CD4-positive, alpha-beta T cell treated with Interferon gamma for 1 hour (primary cell): ENCODE results near the gene PLCB2.

Experiments
- DNase-seq: peaks from one replicate; pipeline ENCODE4 v3.0.0-alpha.2; 2020

PLCB2 gene

DNA sequence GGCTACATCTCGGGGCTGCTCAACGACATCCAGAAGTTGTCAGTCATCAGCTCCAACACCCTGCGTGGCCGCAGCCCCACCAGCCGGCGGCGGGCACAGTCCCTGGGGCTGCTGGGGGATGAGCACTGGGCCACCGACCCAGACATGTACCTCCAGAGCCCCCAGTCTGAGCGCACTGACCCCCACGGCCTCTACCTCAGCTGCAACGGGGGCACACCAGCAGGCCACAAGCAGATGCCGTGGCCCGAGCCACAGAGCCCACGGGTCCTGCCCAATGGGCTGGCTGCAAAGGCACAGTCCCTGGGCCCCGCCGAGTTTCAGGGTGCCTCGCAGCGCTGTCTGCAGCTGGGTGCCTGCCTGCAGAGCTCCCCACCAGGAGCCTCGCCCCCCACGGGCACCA is 41.9 kb downstream of the PLCB2 start:
- DNase-seq: no peak

DNA sequence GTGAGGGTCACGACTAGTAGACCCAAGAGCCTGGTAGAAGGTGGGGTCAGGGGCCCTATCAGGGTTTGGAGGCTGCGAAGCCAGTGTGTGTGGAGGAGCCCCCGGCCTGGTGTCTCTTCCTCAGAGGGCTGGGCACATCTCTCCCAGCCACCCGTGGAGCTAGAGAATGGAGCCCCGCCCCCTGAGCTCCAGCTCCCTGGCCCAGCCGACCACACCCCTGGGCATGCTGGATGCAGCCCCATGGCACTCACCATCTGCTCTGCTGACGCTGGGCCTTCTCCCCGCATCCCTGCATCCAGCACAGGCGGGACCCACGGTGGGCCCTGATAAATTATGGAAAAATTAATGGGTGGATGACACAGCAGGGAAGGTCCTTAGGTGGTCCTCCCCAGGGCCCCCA is 42.4 kb downstream of the PLCB2 start:
- DNase-seq: no peak

DNA sequence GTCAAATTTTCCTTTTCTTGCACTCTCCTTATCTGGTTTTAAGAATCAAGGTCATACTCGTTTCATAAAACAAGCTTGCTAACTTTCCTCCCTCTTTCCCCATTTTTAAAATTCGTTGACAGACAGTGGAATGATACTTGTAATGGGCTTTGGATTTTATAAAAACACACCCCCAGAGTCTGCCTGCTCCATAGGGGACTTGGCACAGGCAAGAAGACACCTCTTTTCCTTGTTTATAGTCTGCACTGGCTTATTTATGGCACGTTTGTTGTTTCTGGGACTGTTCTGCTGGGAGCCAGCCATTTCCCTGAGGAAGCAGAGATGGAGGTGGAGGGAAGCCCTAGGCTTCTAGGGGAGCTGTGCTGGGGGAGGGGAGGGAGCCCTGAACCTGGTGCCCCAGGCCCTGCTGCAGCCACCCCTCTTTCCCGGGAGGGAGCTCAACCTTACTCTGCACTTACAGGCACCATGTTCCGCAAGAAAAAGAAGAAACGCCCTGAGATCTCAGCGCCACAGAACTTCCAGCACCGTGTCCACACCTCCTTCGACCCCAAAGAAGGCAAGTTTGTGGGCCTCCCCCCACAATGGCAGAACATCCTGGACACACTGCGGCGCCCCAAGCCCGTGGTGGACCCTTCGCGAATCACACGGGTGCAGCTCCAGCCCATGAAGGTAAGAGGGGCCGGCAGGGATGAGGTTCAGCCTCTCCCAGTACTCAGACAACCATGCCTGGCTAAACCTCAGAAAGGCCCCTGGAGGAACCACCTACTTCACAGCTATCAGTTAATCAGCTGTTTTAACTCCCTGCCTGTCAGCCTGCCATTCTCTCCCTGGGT is 43.2 kb downstream of the PLCB2 start:
- no peak for DNase-seq

DNA sequence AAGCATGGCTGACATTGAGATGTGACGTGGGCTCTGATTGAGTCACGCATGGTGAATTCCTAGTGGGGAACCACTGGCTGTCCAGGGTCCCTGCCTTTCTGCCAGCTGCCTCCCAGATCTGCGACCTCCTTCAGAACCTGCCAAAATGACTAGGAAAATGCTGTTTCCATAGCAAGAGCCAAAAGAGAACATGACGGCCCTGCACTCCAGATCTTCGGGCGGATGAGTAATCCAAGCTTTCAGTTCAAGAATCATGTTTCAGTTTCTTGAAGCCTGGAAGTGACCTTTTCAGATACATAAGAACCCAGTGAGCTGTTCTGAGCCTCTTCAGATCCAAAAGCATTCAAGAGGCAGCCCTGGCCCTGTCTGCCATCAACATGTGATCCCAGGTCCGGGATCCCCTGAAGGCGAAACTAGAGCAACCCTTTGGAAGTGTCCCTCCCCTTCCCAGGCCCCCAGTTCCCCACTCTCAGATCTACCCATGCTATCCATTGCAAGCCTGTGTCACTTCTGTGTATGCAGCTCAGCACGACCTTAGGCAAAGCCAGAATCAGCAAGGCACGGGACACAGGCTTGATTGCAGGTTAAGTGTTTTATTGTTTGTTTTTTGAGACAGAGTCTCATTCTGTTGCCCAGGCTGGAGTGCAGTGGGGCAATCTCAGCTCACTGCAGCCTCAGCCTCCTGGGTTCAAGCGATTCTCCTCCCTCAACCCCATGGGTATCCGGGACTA is 44.5 kb downstream of the PLCB2 start:
- DNase-seq: no peak

DNA sequence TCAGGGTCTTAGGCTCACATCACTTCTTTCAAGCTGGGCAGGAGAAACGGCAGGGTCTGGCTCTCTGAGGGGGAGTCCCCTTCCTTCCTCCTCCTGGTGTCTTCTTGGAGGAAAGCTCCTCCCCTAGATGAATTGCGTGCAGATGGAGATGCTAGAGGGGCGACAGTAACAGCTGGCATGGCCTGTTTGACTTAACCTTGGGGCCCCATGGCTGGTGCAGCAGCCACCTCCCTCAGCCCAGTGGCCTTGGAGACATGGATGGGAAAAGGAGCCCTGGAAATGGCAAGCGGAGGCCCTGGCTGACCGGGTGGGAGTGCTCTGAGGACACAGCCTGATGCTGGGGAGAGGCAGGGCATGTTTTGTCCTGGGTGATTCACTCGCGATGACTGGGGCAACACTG is 48.7 kb downstream of the PLCB2 start:
- no peak for DNase-seq

DNA sequence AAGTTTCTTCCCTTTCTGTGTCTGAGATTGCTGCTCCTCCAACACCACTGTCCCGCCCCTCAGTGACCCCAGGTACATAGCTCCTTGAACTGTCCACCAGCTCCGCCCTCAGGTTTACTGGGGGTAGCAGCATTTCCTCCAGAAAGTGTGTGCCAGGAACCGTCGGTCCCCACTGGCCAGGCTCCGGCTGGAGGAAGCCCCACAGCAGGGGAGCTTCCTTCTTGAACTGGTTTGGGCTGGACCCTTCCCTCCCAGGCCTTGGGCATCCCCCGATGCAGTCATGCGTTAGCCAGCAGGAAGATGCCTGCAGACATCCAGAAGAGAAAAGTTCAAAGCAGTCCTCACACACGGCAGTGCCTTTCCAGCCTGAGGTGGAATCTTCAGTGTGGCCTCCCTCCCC is 49.2 kb downstream of the PLCB2 start:
- no peak for DNase-seq

DNA sequence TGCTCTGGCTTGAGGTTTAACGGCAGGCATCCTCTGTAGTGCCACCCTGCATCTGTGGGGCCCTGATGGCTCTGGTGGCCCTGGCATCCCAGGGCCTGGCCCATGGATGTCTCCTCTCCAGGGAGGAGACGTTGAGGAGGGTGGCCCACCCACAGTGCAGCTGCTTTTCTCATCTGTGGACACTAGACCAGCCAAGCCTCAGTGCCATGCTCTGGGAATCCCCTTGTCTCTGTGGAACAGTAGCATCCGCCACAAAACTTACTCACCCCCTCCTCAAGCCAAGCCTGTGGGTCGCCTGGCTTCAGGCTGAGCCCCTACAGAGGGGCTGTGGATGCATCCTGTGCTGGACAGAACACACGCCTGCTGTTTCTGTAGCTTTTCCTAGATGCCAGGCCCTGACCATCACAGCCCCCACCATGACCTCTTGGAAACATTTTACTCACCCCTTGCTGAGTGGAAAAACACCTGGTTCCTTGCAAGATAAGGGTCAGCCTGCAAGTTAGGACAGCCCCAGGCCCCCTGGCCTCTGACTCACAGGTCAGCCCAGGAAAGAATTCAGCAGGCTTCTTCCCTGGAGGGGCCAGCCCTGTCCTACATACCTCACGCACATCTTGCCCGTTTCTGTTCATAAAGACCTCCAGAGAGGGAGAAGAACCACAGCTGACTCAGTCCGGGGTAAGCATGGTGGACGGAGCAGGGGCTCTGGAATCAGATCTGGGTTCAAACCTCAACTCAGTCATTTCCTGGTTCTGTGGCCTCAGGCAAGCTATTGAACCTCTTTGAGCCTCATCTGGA is 49.9 kb downstream of the PLCB2 start:
- DNase-seq: no peak

DNA sequence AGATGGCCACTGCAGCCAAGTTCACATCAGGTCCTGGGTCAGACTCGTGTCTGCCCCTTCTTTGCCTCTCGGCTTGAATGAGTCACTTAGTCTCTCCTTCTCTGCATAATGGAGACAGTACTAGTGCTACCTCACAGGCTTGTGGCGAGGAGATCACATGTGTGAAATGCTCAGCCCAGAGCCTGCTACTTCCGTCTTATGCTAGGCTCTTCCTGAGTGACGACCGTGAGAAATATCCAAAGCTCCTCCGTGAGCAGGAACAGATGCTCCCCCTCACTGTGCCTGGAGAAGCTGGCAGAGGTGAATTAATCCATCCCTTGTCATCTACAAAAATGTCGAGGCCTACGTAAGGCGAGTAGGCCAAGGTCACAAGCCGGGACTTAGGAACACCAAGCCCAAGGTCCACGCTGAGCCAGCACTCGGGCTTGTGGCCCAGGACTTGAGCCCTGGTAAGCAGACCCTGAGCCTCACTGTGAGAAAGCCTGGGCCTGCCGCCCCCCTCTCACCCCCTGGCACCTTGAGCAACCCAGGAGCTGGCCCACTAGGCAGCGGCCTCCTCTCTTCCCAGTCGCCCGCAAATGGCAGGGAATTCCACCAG is 51.0 kb downstream of the PLCB2 start:
- peak; percentile 28 for DNase-seq

DNA sequence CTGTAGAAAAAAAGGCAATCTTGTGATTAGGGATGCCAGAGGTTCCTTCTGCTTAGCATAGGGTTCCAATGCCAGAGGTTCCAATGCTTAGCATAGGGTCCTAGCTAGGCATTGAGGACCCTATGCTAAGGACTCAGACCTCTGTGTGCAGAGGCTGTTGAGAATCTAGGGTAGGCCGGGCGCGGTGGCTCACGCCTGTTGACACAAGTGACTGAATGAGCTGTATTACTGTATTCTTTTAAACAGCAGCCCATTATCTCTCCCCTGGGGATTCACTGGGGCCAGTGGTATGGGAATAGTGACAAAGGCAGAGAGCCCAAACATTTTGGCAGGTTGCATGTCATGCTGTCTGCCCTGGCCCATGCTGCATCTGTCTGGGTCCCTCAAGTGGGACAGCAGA is 52.7 kb downstream of the PLCB2 start:
- DNase-seq: no peak

DNA sequence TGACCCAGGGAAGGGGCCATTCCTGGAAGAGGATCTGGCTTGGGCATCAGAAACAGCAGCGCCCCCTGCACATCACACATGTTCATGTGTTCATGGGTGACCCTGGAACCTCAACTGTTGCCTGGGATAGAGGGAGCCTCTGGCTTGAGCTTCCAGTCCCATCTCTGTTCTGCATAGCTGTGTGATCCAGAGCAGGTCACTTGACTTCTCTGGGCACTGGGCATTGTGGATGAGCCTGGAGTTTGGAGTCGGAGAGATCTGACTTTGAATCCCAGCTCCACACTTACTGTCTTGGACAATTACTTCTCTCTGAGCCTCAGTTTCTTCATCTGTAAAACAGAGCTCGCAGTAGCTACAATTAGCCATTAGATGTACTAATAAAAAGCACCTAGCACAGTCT is 53.3 kb downstream of the PLCB2 start:
- DNase-seq: no peak

DNA sequence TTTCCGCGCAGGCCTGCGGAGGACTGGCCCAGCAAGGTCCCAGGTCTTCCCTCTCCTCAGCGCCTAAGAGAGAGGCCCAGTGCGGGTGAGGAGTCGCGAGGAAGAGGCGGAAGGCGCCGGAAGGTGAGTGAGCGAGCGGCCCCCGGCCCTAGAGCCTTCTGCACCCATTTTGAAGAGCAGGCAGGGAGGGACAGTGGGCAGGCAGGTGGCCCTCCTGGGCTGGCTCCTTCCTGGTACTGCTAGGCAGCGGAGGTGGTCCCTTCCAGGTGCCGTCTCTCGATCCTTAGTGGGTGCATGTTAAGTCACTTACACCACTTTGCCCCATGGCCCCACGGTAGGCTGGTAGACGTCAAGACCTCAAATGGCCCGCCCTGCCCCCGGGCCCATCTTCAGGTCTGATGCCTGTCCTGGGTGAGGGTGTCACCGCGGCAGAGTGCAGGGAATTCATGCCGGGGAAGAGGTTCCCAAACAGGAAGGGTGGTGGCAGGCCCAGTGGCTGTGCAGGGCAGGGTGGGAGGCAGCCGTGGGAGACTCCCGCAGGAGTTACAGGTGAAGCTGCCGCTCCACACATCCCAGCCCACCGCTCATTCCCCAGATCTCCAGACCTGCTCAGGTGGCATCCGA is 54.5 kb downstream of the PLCB2 start:
- DNase-seq: no peak

DNA sequence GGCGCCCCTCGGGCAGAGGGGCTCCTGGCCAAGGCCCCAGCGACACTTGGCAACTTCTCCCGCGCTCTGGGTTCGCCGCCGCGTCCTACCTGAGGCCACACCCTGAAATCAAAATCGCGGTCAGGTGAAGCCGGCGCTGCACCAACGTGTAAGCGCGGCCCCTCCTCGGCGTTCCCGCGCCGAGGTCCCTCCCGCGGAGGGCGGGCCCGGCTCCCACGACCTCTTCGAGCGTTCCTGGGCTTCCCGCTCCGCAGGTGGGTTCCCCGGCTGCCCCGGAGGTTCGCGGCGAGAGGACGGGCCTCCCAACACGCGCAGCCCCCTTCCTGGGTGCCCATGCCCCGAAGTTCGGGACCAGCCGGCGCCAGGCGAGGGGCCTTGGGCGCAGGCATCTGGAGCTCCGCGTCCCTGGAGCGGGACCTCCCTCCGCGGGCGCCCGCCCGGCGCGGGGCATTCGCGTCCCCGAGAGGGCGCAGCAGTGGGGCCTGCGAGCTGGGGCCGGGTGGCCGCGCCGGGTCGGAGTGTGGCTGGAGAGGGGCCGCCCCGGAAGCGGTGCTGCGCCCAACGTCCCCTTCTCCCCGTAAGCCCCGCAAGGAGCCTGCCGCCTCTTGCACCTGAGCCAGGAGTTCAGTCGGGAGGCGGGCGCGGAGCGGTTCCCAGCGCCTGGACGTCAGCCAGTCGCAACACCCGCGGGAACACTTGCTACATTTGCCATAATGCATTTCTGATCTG is 55.1 kb downstream of the PLCB2 start:
- DNase-seq: no peak

DNA sequence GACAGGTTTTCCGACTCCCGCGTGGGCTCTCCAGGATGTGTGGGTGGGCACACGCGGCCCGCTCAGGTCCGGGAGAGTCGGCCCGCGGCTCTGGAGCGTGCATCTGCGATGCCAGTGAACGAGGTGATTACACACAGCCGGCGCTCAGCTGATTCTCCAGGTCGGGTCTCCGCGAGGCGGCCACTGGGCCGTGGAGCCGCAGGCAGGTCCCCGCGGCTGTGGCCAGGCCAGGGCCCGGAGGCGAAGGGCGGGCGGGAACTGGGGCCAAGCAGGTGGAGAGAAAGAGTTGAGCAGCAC is 55.6 kb downstream of the PLCB2 start:
- no peak for DNase-seq

DNA sequence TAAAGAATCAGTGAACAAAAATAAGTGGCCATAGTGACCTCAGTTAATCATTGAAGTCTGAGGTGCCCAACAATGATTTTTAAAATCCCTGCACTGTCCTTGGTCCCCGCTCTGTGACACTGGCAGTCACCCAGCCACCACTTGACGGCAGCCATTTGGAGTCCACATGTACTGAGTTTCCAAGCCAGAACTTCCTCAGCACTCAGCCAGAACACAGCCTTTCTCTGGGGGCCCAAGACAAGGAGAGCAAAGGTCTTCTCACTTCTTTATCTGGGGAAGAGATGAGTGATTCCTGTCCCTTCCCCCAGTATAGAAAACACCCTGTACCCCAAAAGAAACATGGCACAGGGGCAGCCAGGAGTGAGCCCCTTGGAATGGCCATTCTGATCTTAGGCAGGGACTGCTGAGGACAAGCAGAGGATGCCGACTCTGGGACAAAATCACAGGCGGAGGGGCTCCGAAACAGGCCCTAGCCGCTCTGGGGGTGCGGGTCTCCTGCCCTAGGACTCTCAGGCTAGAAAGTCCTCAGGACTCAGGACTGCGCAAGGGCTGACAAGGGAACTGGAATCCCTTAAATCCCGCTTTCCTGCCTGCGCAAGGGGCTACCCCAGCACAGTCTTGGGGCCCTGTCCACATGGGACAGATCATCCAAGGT is 56.1 kb downstream of the PLCB2 start:
- DNase-seq: no peak

DNA sequence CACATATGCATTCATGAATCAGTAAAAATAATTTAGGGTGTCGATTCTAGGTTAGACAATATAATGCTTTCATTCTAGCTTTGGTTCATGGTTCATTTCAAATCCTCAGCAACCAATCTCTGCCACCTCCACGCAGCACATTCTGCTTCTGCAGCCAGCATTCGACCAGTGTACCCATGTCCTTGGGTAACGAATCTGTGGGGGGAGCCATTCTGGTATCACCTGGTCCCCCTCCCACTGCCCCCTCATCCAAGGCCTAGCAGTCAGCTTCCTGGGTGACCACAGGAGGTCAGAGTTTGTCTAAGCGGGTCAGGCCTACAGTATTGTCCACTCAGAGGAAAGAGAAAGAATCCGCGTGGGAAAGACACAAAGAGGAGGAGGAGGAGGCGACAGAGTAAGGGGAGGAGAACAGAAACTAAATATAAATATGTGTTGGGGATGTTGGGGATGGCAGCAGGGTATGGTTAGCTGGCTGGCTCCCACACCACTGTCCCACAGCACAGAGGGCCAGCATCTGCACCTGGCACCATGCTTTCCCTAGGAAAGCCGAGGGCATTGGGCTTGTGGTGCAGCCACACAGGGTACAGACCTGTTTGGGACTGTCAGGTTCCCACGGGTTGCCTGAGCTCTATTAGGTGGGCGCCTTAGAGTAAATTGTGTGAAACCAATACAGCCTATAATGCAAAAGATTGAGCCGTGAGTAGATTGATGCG is 56.8 kb downstream of the PLCB2 start:
- DNase-seq: no peak

DNA sequence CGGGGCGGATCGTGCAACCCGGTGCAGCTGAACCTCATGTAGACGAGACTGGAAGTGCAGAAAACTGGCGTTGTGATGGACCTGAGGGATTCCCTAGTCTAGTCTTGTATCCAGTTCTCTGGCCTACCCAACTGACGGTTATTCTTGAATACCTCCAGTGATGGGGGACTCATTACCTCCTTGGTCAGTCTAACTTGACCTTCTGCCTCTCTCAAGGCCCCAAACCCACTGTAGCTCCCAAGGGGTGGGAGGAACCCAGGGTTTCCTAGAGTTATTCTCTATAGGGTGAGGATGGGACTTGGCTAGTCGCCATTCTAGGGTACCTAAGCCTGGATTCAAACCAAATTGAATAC is 57.5 kb downstream of the PLCB2 start:
- DNase-seq: no peak

DNA sequence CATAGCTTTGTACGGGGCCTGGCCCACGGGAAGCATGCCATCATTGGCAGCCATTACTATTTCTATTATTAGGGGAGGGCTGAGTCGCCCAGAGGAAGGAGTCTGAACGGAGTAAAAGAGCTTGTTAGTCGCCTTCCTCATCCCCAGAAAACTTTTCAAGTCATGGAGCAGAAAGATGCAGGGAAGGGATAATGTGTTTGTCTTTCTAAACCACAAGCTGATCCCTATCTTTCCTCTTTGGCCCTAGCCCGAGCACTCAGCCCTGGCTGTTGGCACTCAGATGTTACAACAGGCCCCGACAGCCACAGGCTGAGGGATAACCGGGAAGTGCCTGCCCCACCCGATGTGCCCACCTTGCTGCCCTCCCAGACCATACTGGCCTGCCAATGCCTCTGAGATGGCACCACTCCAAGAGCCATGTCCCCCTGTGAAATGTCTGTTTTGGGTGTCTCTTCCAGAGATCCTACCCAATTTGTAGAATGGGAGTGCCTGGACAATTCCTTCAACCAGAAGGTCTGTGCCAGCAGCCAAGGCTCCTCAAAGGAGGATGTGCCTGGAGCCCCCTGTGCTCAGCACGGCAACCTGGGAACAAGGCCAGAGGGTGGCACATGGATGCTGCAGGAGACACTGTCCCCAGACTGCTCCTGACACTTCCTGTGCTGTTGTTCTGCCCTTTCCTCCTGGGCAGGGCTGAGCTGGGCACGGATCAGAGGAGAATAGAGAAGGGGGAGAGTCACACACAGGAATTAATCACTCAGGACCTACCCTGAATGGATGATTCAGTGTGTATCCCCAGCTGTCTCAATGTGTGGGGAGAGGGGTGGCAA is 58.0 kb downstream of the PLCB2 start:
- DNase-seq: no peak

DNA sequence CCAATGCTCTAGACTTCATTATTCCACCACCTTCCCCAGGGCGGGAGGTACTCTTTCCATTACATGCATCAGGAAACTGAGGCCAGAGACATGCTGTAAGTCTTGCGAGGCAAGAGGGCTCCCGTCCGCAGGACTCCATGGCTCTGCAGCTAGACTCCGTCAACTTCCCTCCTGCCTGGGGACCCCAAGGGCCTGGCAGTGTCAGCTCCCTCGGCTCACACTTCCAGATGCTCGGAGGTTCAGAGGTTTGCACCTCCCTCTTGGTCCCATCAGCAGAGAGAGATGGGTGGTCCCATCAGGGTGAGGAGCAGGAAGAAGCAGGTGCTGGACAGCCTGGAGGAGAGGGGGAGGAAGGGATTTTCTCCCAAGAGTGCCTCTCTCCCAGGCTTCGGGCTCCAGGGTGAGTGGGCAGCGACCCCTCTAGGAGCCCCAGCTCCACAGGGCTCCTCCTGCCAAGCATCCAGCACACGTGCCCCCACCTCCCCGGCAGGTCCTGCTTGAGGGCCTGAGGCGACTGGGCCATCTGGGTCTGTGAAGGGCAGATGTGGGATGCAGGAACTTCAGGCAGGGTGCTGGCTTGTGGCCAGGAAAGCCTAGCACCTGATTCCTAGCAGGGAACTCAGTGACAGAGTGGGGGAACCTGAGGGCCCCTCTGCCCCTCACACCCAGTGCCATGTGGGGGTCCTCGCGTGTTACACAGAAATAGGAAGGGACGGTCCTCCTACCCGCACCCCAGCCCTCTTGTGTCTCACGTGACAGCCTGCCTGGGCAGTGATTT is 59.5 kb downstream of the PLCB2 start:
- no peak for DNase-seq

DNA sequence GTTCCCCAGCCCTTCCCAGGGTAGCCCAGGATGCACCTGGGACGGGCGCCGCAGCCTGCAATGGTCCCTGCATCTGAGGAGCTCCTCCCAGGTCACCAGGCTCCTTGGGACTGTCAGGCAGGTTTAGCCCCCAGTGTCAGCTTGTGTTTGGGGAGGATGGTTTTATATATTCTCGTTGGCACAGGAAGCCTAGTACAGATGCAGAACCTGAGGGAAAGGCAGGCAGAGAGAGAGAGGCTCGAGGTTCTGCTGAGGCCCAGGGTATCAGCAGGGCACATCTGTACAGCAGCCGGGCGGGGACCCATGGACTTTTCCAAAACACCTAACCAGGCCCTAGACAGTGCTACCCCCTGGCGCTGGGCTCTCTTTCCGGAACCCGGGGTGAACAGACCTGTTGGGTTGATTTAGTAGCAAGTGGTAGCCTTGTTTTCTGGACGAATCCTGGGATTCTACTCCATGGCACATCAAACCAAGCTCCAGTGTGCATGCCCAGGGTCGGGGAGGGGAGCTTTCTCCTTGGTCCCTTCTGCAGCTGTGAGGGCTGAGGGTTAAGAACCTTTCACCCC is 60.2 kb downstream of the PLCB2 start:
- DNase-seq: no peak
